Mesendoderm (in vitro differentiated cells): ENCODE results near the gene C2CD3.
"Not testable (repeated sequence)": the region's sequence is repeated elsewhere in the genome, so short reads cannot be mapped to it uniquely, and the experiment has no call there.

Source experiments
- DNase-seq: peaks from one replicate; pipeline ENCODE4 v3.0.0; 2013
- H2AK5ac ChIP-seq: 2 replicates; pipeline ENCODE4 v1.6.1; 2013; ENCODE audit warnings: low read length, inconsistent platforms
- H2BK120ac ChIP-seq: 2 replicates; pipeline ENCODE4 v1.6.1; 2013; ENCODE audit warnings: low read depth, mild to moderate bottlenecking, low read length, moderate library complexity, mixed read lengths
- H2BK15ac ChIP-seq: replicated peaks from 2 replicates; pipeline ENCODE4 v1.6.1; 2013; ENCODE audit warnings: low read depth, mild to moderate bottlenecking, moderate library complexity
- H2BK5ac ChIP-seq: 2 replicates; pipeline ENCODE4 v1.6.1; 2013; ENCODE audit warnings: low read length, inconsistent platforms
- H3K18ac ChIP-seq: 2 replicates; pipeline ENCODE4 v1.6.1; 2013; ENCODE audit warnings: mild to moderate bottlenecking, low read length, mixed read lengths
- H3K23ac ChIP-seq: one replicate; pipeline ENCODE4 v1.6.1; 2013; ENCODE audit warnings: low read length
- H3K27ac ChIP-seq: 2 replicates; pipeline ENCODE4 v1.5.1; 2013; ENCODE audit warnings: low read depth, mild to moderate bottlenecking, inconsistent platforms, low read length, moderate library complexity
- H3K27me3 ChIP-seq: 2 replicates; pipeline ENCODE4 v1.6.1; 2013; ENCODE audit warnings: low read length, control low read depth, mild to moderate bottlenecking, inconsistent platforms; ENCODE audit not compliant: insufficient read depth, poor library complexity
- H3K36me3 ChIP-seq: 2 replicates; pipeline ENCODE4 v1.6.1; 2013; ENCODE audit warnings: low read length, inconsistent platforms; ENCODE audit not compliant: control insufficient read depth, insufficient read depth
- H3K4ac ChIP-seq: one replicate; pipeline ENCODE4 v1.6.1; 2013; ENCODE audit warnings: low read depth, mild to moderate bottlenecking, low read length, moderate library complexity
- H3K4me1 ChIP-seq: 2 replicates; pipeline ENCODE4 v1.6.1; 2013; ENCODE audit warnings: low read depth, low read length, inconsistent platforms; ENCODE audit not compliant: control insufficient read depth
- H3K4me2 ChIP-seq: 2 replicates; pipeline ENCODE4 v1.6.1; 2013; ENCODE audit warnings: low read length
- H3K4me3 ChIP-seq: 2 replicates; pipeline ENCODE4 v1.5.1; 2013; ENCODE audit warnings: mild to moderate bottlenecking, low read length
- H3K56ac ChIP-seq: one replicate; pipeline ENCODE4 v1.6.1; 2013; ENCODE audit warnings: low read length
- H3K79me1 ChIP-seq: 2 replicates; pipeline ENCODE4 v1.6.1; 2013; ENCODE audit warnings: low read length, inconsistent platforms
- H3K79me2 ChIP-seq: 2 replicates; pipeline ENCODE4 v1.6.1; 2013; ENCODE audit warnings: mild to moderate bottlenecking, low read length; ENCODE audit not compliant: control insufficient read depth, insufficient read depth
- H3K9ac ChIP-seq: 2 replicates; pipeline ENCODE4 v1.6.1; 2013; ENCODE audit warnings: low read length, inconsistent platforms
- H4K5ac ChIP-seq: one replicate; pipeline ENCODE4 v1.6.1; 2013; ENCODE audit warnings: low read length
- H4K8ac ChIP-seq: one replicate; pipeline ENCODE4 v1.6.1; 2013; ENCODE audit warnings: low read depth, mild to moderate bottlenecking, control low read depth, low read length, moderate library complexity
- WGBS: extraction: QIAGEN DNeasy Blood & Tissue Kit; methylation state at CpG from one replicate; pipeline ENCODE4 v1.1.7; 2013; ENCODE audit warnings: low lambda C conversion rate, missing lambda C conversion rate; ENCODE audit not compliant: insufficient coverage; ENCODE audit errors: extremely low coverage; 5-methylcytosine and 5-hydroxymethylcytosine counted together

C2CD3 gene

GRCh38 chr11:74090701-74091100 is 80.1 kb downstream of the C2CD3 start:
- Histone ChIP-seq H3K9ac (no peak overlapping the region), H3K27me3 (no peaks in the 10 kb centered on the region), H2AK5ac (no peak overlapping the region), H3K4me2 (no peak overlapping the region), H4K8ac (no peak overlapping the region), H3K4me1 (no peaks in the 10 kb centered on the region), H3K18ac (no peak overlapping the region), H2BK5ac (no peak overlapping the region), H3K4ac (no peak overlapping the region), H3K23ac (no peak overlapping the region), H3K79me2 (no peaks in the 10 kb centered on the region), H4K5ac (no peak overlapping the region), H3K27ac (no peak overlapping the region), H3K36me3 (peaks cover 4% of the 10 kb centered on the region), H3K4me3 (no peak overlapping the region), H2BK15ac (no peak overlapping the region), H3K79me1 (no peaks in the 10 kb centered on the region), H3K56ac (no peak overlapping the region), H2BK120ac (no peak overlapping the region)
- peak; percentile 10 for DNase-seq
- WGBS: no CpG with 5 or more reads among the region's 3 CpGs

GRCh38 chr11:74086242-74086884 is 84.4 kb downstream of the C2CD3 start:
- no peak overlapping the region for H3K23ac ChIP-seq
- H2BK120ac ChIP-seq: no peak overlapping the region
- no peak for DNase-seq
- H4K8ac ChIP-seq: no peak overlapping the region
- H3K27me3 ChIP-seq: no peaks in the 10 kb centered on the region
- no peak overlapping the region for H2AK5ac ChIP-seq
- no peak overlapping the region for H3K4ac ChIP-seq
- no peak overlapping the region for H3K9ac ChIP-seq
- H3K36me3 ChIP-seq: no peaks in the 10 kb centered on the region
- no peak overlapping the region for H4K5ac ChIP-seq
- H3K56ac ChIP-seq: no peak overlapping the region
- H3K4me1 ChIP-seq: no peaks in the 10 kb centered on the region
- H3K27ac ChIP-seq: no peak overlapping the region
- H3K4me3 ChIP-seq: no peak overlapping the region
- no peaks in the 10 kb centered on the region for H3K79me1 ChIP-seq
- H3K79me2 ChIP-seq: no peaks in the 10 kb centered on the region
- no peak overlapping the region for H3K18ac ChIP-seq
- no CpG with 5 or more reads among the region's 5 CpGs for WGBS
- no peak overlapping the region for H3K4me2 ChIP-seq
- no peak overlapping the region for H2BK15ac ChIP-seq
- H2BK5ac ChIP-seq: no peak overlapping the region

- no CpG with 5 or more reads among the region's 6 CpGs for WGBS
- H3K56ac ChIP-seq: no peak overlapping the region
- no peaks in the 10 kb centered on the region for H3K79me2 ChIP-seq
- H3K79me1 ChIP-seq: no peaks in the 10 kb centered on the region
- H3K27ac ChIP-seq: no peak overlapping the region
- no peak overlapping the region for H4K5ac ChIP-seq
- H4K8ac ChIP-seq: no peak overlapping the region
- no peak overlapping the region for H2BK15ac ChIP-seq
- DNase-seq: no peak
- no peak overlapping the region for H3K9ac ChIP-seq
- H3K18ac ChIP-seq: no peak overlapping the region
- no peak overlapping the region for H3K4me3 ChIP-seq
- H2BK5ac ChIP-seq: no peak overlapping the region
- H3K27me3 ChIP-seq: no peaks in the 10 kb centered on the region
- H3K23ac ChIP-seq: no peak overlapping the region
- no peaks in the 10 kb centered on the region for H3K36me3 ChIP-seq
- H3K4ac ChIP-seq: no peak overlapping the region
- H3K4me1 ChIP-seq: no peaks in the 10 kb centered on the region
- no peak overlapping the region for H2BK120ac ChIP-seq
- no peak overlapping the region for H3K4me2 ChIP-seq
- no peak overlapping the region for H2AK5ac ChIP-seq
Observed at GRCh38 chr11:74085542-74085892, 85.3 kb downstream of the C2CD3 start.

GRCh38 chr11:74084796-74085541 is 85.8 kb downstream of the C2CD3 start:
- Histone ChIP-seq H3K79me1 (no peaks in the 10 kb centered on the region), H3K79me2 (no peaks in the 10 kb centered on the region), H3K4ac (no peak overlapping the region), H4K8ac (no peak overlapping the region), H3K9ac (no peak overlapping the region), H3K27me3 (no peaks in the 10 kb centered on the region), H2AK5ac (no peak overlapping the region), H3K4me3 (no peak overlapping the region), H2BK120ac (no peak overlapping the region), H2BK5ac (no peak overlapping the region), H3K36me3 (no peaks in the 10 kb centered on the region), H3K27ac (no peak overlapping the region), H3K18ac (no peak overlapping the region), H3K23ac (no peak overlapping the region), H4K5ac (no peak overlapping the region), H2BK15ac (no peak overlapping the region), H3K4me1 (no peaks in the 10 kb centered on the region), H3K56ac (no peak overlapping the region), H3K4me2 (no peak overlapping the region)
- DNase-seq: no peak
- 100% methylated on average over 1 of the region's 2 CpGs for WGBS

GRCh38 chr11:74083927-74084326 is 86.9 kb downstream of the C2CD3 start:
- H2BK15ac ChIP-seq, DNase-seq, H3K4me1 ChIP-seq, H3K4ac ChIP-seq, H3K23ac ChIP-seq, H3K9ac ChIP-seq, H3K79me1 ChIP-seq, H3K79me2 ChIP-seq, H3K4me2 ChIP-seq, H4K5ac ChIP-seq, H4K8ac ChIP-seq, H3K4me3 ChIP-seq, H3K27me3 ChIP-seq, H3K27ac ChIP-seq, H3K56ac ChIP-seq, H2BK120ac ChIP-seq, H2BK5ac ChIP-seq, H3K18ac ChIP-seq, H2AK5ac ChIP-seq, H3K36me3 ChIP-seq: not testable (repeated sequence)
- no CpG with 5 or more reads among the region's 4 CpGs for WGBS

- Histone ChIP-seq H3K27me3 (peaks cover 2% of the 10 kb centered on the region), H3K56ac (no peak overlapping the region), H2BK15ac (no peak overlapping the region), H3K18ac (no peak overlapping the region), H3K79me1 (no peaks in the 10 kb centered on the region), H4K5ac (no peak overlapping the region), H3K36me3 (no peaks in the 10 kb centered on the region), H3K27ac (no peak overlapping the region), H3K4me3 (no peak overlapping the region), H3K4me2 (no peak overlapping the region), H4K8ac (no peak overlapping the region), H2BK5ac (no peak overlapping the region), H3K4me1 (no peaks in the 10 kb centered on the region), H2BK120ac (no peak overlapping the region), H3K79me2 (no peaks in the 10 kb centered on the region), H3K23ac (no peak overlapping the region), H2AK5ac (no peak overlapping the region), H3K4ac (no peak overlapping the region), H3K9ac (no peak overlapping the region)
- DNase-seq: no peak
- WGBS: no CpG with 5 or more reads among the region's 1 CpG
Observed at GRCh38 chr11:74081428-74081827, 89.4 kb downstream of the C2CD3 start.
